GM12878 (cell line): Measurements from ENCODE around the gene TMEM255A. TPM values are rescaled to one million over a fixed set of nuclear protein-coding genes. Genes with fewer than 3 reads are reported as not detected.

Experiments used
- ATAC-seq: fragments of 200-7000 bp; cut with Tn5 transposase; 3 replicates; pipeline ENCODE4 v1.9.1; 2020; ENCODE audit warnings: mild to moderate bottlenecking, moderate library complexity
- BruUV-seq: library from RNA; stranded (reverse); fragments of 400-500 nt; replicated peaks from 2 replicates; lab custom pipeline; 2021; lab: Mats Ljungman, UMichigan
- CTCF ChIA-PET: fragments of 300-600 bp; sonication (Branson Sonifier 250); formaldehyde crosslinking; extraction: SDS; loops from one replicate; lab custom pipeline; 2021; ENCODE audit warnings: inconsistent platforms; lab: Yijun Ruan, JAX
- POLR2A ChIA-PET: fragments of 350-600 bp; formaldehyde crosslinking; extraction: SDS; loops from one replicate; lab custom pipeline; 2021; ENCODE audit warnings: inconsistent platforms; lab: Charles Lee
- RAD21 ChIA-PET: fragments of 300-600 bp; sonication (Branson Sonifier 250); formaldehyde crosslinking; loops from one replicate; lab custom pipeline; 2023; ENCODE audit warnings: antibody characterized with exemption; ENCODE audit not compliant: unreplicated experiment; lab: Charles Lee
- SMC1A ChIA-PET: fragments of 300-600 bp; sonication (Branson Sonifier 250); formaldehyde crosslinking; loops from one replicate; lab custom pipeline; 2023; ENCODE audit not compliant: unreplicated experiment, uncharacterized antibody; lab: Charles Lee
- DNase-seq: peaks from one replicate; pipeline ENCODE4 v3.0.0-alpha.2; 2011; ENCODE audit warnings: low read depth, low spot score
- FAIRE-seq: peaks from 3 replicates; lab custom pipeline; 2011; peaks lifted over from hg19 to GRCh38; lab: Jason Lieb, UNC
- H2AFZ ChIP-seq: 2 replicates; pipeline ENCODE4 v1.6.0; 2011; ENCODE audit warnings: low read depth, low read length, control low read depth; ENCODE audit not compliant: control insufficient read depth
- H3K27ac ChIP-seq: 2 replicates; pipeline ENCODE4 v1.5.1; 2011; ENCODE audit warnings: control low read depth; ENCODE audit not compliant: control insufficient read depth, insufficient read depth
- H3K27me3 ChIP-seq, 2 experiments: replicated peaks in 1 of 2; 2 replicates each; pipeline versions ENCODE4 v1.6.0 to v1.6.1; 2011; ENCODE audit warnings: low read length in 1 of 2; ENCODE audit not compliant: control insufficient read depth in 2 of 2, insufficient read depth in 2 of 2
- H3K36me3 ChIP-seq, 2 experiments: 2 replicates each; pipeline ENCODE4 v1.5.1; 2011; ENCODE audit warnings: low read length in 1 of 2; ENCODE audit not compliant: control insufficient read depth in 2 of 2, insufficient read depth in 2 of 2
- H3K4me1 ChIP-seq: 2 replicates; pipeline ENCODE4 v1.6.1; 2011; ENCODE audit warnings: mild to moderate bottlenecking, low read length, moderate library complexity, mixed read lengths; ENCODE audit not compliant: control insufficient read depth, insufficient read depth
- H3K4me2 ChIP-seq: 2 replicates; pipeline ENCODE4 v1.6.0; 2011; ENCODE audit warnings: control low read depth; ENCODE audit not compliant: control insufficient read depth, insufficient read depth
- H3K4me3 ChIP-seq: fragments of 200-600 bp; sonication (generic); 2 replicates; pipeline ENCODE4 v1.5.1; 2016
- H3K79me2 ChIP-seq: 2 replicates; pipeline ENCODE4 v1.6.0; 2011; ENCODE audit warnings: low read length; ENCODE audit not compliant: control insufficient read depth, insufficient read depth
- H3K9ac ChIP-seq: 2 replicates; pipeline ENCODE4 v1.8.0; 2011; ENCODE audit warnings: low read length, control low read depth, mixed read lengths; ENCODE audit not compliant: control insufficient read depth, insufficient read depth
- H3K9me3 ChIP-seq: replicated peaks from 3 replicates; pipeline ENCODE4 v1.5.1; 2011; ENCODE audit warnings: mild to moderate bottlenecking, low read length; ENCODE audit not compliant: control insufficient read depth, insufficient read depth
- H4K20me1 ChIP-seq: 2 replicates; pipeline ENCODE4 v1.6.0; 2011; ENCODE audit not compliant: control insufficient read depth, insufficient read depth
- BACH1 ChIP-seq: fragments of 450-650 bp; IDR thresholded peaks from 2 replicates; pipeline ENCODE4 v1.6.1; 2017; ENCODE audit warnings: mild to moderate bottlenecking, borderline replicate concordance
- CREM ChIP-seq: IDR thresholded peaks from 2 replicates; pipeline ENCODE4 v1.6.1; 2014; ENCODE audit warnings: antibody characterized with exemption, low read depth
- HDAC6 ChIP-seq: fragments of 200-600 bp; sonication (generic); IDR thresholded peaks from one replicate; pipeline ENCODE4 v1.8.0; 2017; ENCODE audit warnings: antibody characterized with exemption; ENCODE audit not compliant: unreplicated experiment
- NFXL1 ChIP-seq: fragments of 450-650 bp; IDR thresholded peaks from 2 replicates; pipeline ENCODE4 v1.6.1; 2017; ENCODE audit warnings: antibody characterized with exemption, mild to moderate bottlenecking, borderline replicate concordance
- STAT1 ChIP-seq: fragments of 450-650 bp; conservative IDR thresholded peaks from 2 replicates; pipeline ENCODE4 v1.6.1; 2014; ENCODE audit warnings: antibody characterized with exemption, mild to moderate bottlenecking
- WGBS: methylation state at CpG from one replicate; pipeline ENCODE4 v1.1.6; 2016; ENCODE audit warnings: low lambda C conversion rate; ENCODE audit not compliant: insufficient replicate concordance, insufficient coverage; ENCODE audit errors: missing lambda C conversion rate; 5-methylcytosine and 5-hydroxymethylcytosine counted together
- in situ Hi-C: fragments of 300-500 bp; cut with MboI; formaldehyde crosslinking; loops from 9 replicates; pipeline ENCODE4 v1.14.3; 2018; ENCODE audit warnings: mixed read lengths
- intact Hi-C: fragments of 100-400 bp; cut with micrococcal nuclease; formaldehyde crosslinking; loops from one replicate; pipeline ENCODE4 v1.14.2; 2022; ENCODE audit not compliant: unreplicated experiment
- polyA plus RNA-seq, 11 experiments: library from polyadenylated mRNA; depleted of rRNA in 4 of 11; unstranded in 6 of 11; stranded (reverse) in 5 of 11; fragments of >200 nt; fragmentation: Nextera tagmentation in 4 of 11; fragmentation: Illumina TruSeq in 1 of 11; extraction: Ambion mirVana in 4 of 11; extraction: Trizol in 1 of 11; gene quantifications; 1 replicate in 1 of 11; 2 replicates in 10 of 11; pipeline versions ENCODE4 v1.2.1 to v1.2.3, GENCODE V29; 2011 to 2016; ENCODE audit warnings: inconsistent platforms in 2 of 11, missing spikeins in 2 of 11, low read depth in 1 of 11
- total RNA-seq, 4 experiments: library from RNA; depleted of rRNA in 3 of 4; stranded (reverse); fragments of >200 nt in 3 of 4; fragmentation: Illumina TruSeq in 1 of 4; extraction: Trizol in 1 of 4; gene quantifications; 2 replicates each; pipeline versions ENCODE4 v1.2.1 to v1.2.3, GENCODE V29; 2013 to 2021
- TF ChIP-seq, protein P1 (sequence below): IDR thresholded peaks from 2 replicates; pipeline ENCODE4 v1.6.1; 2011; ENCODE audit warnings: borderline replicate concordance, low read depth, mild to moderate bottlenecking, moderate library complexity, low read length; ENCODE audit not compliant: insufficient read depth, poor library complexity, severe bottlenecking
- TF ChIP-seq, protein P2 (sequence below): fragments of 450-650 bp; IDR thresholded peaks from 2 replicates; pipeline ENCODE4 v1.6.1; 2016; ENCODE audit warnings: mild to moderate bottlenecking

The TMEM255A gene
- total and polyA plus RNA-seq, 10 of the 15 experiments (the other 5 are each of a cell fraction or from before 2014, with no cell fraction given) = 0.90 to 5.4 (median 1.3) TPM

DNA sequence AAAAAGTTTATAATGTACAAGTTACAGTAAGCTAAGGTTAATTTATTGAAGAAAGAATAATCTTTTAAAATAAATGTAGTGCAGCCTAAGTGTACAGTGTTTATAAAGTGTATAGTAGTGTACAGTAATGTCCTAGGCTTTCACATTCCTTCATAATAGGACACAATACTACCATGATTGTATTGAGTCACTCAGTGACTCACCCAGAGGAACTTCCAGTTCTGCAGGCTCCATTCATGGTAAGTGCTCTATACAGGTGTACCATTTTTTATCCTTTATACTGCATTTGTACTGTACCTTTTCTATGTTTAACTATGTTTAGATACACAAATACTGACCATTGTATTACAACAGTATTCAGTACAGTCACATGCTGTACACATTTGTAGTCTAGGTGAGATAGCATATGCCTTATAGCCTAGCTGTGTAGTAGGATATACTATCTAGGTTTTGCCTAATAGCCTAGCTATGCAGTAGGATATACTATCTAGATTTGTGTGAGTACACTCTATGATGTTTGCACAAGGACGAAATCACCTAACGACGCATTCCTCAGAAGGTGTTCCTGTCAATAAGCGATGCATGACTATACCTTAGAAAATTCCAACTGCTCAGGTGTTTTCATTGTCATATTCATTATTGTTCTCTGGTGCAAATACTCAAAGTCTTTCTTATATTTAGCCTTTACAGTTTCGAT, 5.5 kb upstream of the TMEM255A start:
- H3K36me3 ChIP-seq = no peaks in the 10 kb centered on the region
- intact Hi-C loops = loop anchor here (5.0 kb wide), 1 partner anchor 141 kb away; no protein-coding TSS in a partner anchor
- FAIRE-seq (no peak), ATAC-seq (no peak), DNase-seq (no peak)
- H3K9me3 ChIP-seq = no peaks in the 10 kb centered on the region
- no peaks in the 10 kb centered on the region for H3K4me1 ChIP-seq
- H2AFZ ChIP-seq = no peak overlapping the region
- no TSS peak for BruUV-seq
- in situ Hi-C loops = no loop called here
- no peak overlapping the region for H3K4me3 ChIP-seq
- WGBS = 40% methylated on average over 5 of the region's 5 CpGs
- H3K27me3 ChIP-seq = no peaks in the 10 kb centered on the region; a peak in 1 of 4 replicates
- H3K79me2 ChIP-seq = no peaks in the 10 kb centered on the region
- no peaks in the 10 kb centered on the region for H4K20me1 ChIP-seq
- H3K27ac ChIP-seq = no peak overlapping the region
- SMC1A ChIA-PET = no interaction called here
- POLR2A ChIA-PET = no interaction called here
- CTCF ChIA-PET = interaction anchor here (0.7 to 1.9 kb wide), 3 partner anchors 15 to 66 kb away, joined by 3 to 5 read pairs (median 3); partner anchors contain the start of gene ZBTB33
- no peak overlapping the region for H3K4me2 ChIP-seq
- H3K9ac ChIP-seq = no peak overlapping the region
- no peak for TF ChIP-seq HDAC6
- TF ChIP-seq BACH1 = no peak
- TF ChIP-seq STAT1 = no peak
- TF ChIP-seq, protein P1, sequence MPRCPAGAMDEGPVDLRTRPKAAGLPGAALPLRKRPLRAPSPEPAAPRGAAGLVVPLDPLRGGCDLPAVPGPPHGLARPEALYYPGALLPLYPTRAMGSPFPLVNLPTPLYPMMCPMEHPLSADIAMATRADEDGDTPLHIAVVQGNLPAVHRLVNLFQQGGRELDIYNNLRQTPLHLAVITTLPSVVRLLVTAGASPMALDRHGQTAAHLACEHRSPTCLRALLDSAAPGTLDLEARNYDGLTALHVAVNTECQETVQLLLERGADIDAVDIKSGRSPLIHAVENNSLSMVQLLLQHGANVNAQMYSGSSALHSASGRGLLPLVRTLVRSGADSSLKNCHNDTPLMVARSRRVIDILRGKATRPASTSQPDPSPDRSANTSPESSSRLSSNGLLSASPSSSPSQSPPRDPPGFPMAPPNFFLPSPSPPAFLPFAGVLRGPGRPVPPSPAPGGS = no peak
- TF ChIP-seq, protein P2, sequence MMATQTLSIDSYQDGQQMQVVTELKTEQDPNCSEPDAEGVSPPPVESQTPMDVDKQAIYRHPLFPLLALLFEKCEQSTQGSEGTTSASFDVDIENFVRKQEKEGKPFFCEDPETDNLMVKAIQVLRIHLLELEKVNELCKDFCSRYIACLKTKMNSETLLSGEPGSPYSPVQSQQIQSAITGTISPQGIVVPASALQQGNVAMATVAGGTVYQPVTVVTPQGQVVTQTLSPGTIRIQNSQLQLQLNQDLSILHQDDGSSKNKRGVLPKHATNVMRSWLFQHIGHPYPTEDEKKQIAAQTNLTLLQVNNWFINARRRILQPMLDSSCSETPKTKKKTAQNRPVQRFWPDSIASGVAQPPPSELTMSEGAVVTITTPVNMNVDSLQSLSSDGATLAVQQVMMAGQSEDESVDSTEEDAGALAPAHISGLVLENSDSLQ = no peak
- TF ChIP-seq NFXL1 = no peak
- no peak for TF ChIP-seq CREM
- RAD21 ChIA-PET = interaction anchor here (0.6 kb wide), 1 partner anchor 148 kb away, joined by 3 read pairs; no protein-coding TSS in a partner anchor
